NT2/D1 (cell line): ENCODE data around the gene TEX14.

Experiments used
- DNase-seq: peaks from one replicate; pipeline ENCODE4 v3.0.0-alpha.2; 2011; ENCODE audit warnings: low read depth, low spot score
- H3K27me3 ChIP-seq: 2 replicates; pipeline ENCODE4 v1.6.0; 2011; ENCODE audit warnings: mild to moderate bottlenecking; ENCODE audit not compliant: insufficient read length, insufficient read depth
- H3K36me3 ChIP-seq: 2 replicates; pipeline ENCODE4 v1.6.1; 2011; ENCODE audit warnings: mild to moderate bottlenecking, low read length, mixed read lengths; ENCODE audit not compliant: insufficient read depth, insufficient read length
- H3K4me1 ChIP-seq: 2 replicates; pipeline ENCODE4 v1.5.1; 2011; ENCODE audit not compliant: insufficient read depth, insufficient read length
- H3K4me3 ChIP-seq: 2 replicates; pipeline ENCODE4 v1.5.1; 2011; ENCODE audit warnings: low read depth; ENCODE audit not compliant: insufficient read length
- H3K9ac ChIP-seq: 2 replicates; pipeline ENCODE4 v1.6.0; 2011; ENCODE audit warnings: low read depth; ENCODE audit not compliant: insufficient read length
- H3K9me3 ChIP-seq: 2 replicates; pipeline ENCODE4 v1.5.1; 2011; ENCODE audit warnings: mild to moderate bottlenecking, low read length; ENCODE audit not compliant: insufficient read depth
- SUZ12 ChIP-seq: IDR thresholded peaks from 2 replicates; pipeline ENCODE4 v1.6.1; 2011; ENCODE audit not compliant: insufficient read length, insufficient read depth; ENCODE audit errors: extremely low read depth
- YY1 ChIP-seq: IDR thresholded peaks from 2 replicates; pipeline ENCODE4 v1.6.1; 2011; ENCODE audit not compliant: insufficient read length, insufficient read depth
- ZNF274 ChIP-seq: IDR thresholded peaks from 2 replicates; pipeline ENCODE4 v1.6.1; 2011; ENCODE audit warnings: mild to moderate bottlenecking, low read depth, low read length

Gene TEX14

GRCh38 chr17:58576679-58577367 is 115.0 kb downstream of the TEX14 start:
- TF ChIP-seq ZNF274 (no peak), YY1 (no peak), SUZ12 (no peak)
- H3K4me3 ChIP-seq, result no peak overlapping the region
- H3K36me3 ChIP-seq, result no peaks in the 10 kb centered on the region
- H3K27me3 ChIP-seq, result no peaks in the 10 kb centered on the region
- DNase-seq, result no peak
- no peak overlapping the region for H3K9ac ChIP-seq
- no peaks in the 10 kb centered on the region for H3K4me1 ChIP-seq
- no peaks in the 10 kb centered on the region for H3K9me3 ChIP-seq

DNA sequence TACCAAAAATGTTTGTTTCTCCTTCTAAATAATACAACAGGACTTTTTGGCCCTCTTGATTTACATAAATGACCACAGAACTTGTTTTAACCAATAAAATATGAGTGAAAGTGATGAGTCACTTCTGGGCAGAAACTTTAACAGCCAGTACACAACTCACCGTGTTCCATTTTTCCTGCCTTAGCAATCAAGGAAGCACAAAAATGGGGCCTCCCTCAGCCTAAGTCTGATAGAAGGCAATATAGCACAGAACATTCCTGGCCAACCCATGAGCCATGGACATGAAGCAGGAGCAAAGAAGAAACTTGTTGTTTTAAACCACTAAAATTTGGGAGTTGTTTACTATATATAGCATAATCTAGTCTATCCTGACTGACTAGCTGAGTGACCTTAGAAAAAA is 116.3 kb downstream of the TEX14 start:
- TF ChIP-seq YY1, result no peak
- TF ChIP-seq SUZ12, result no peak
- TF ChIP-seq ZNF274, result no peak
- Histone ChIP-seq H3K27me3 (no peaks in the 10 kb centered on the region), H3K36me3 (no peaks in the 10 kb centered on the region), H3K9me3 (no peaks in the 10 kb centered on the region), H3K4me3 (no peak overlapping the region), H3K9ac (no peak overlapping the region), H3K4me1 (no peaks in the 10 kb centered on the region)
- DNase-seq, result no peak

GRCh38 chr17:58574025-58574424 is 117.8 kb downstream of the TEX14 start:
- Histone ChIP-seq H3K36me3 (no peaks in the 10 kb centered on the region), H3K27me3 (no peaks in the 10 kb centered on the region), H3K9ac (no peak overlapping the region), H3K4me1 (no peaks in the 10 kb centered on the region), H3K4me3 (no peak overlapping the region), H3K9me3 (no peaks in the 10 kb centered on the region)
- DNase-seq, result no peak
- no peak for TF ChIP-seq YY1
- TF ChIP-seq ZNF274, result no peak
- no peak for TF ChIP-seq SUZ12

DNA sequence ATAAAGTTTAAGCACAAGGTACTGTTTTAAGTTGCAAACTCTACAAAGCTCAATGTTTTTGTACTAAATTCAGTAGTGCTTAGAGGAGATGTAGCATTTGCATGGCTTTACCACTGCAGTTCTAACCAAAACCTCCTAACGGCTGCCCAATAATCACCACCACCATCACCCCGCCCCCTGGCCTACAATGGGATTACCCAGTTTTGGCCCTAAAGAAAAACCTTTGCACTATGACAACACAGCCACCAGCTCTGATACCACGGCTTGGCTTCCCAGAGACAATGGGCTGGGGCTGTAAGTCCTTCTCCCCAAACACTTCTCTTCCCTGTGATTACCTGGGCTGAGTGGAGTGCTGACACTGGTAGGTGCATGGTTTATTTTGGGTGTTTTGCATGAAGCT is 119.0 kb downstream of the TEX14 start:
- Histone ChIP-seq H3K4me3 (no peak overlapping the region), H3K36me3 (no peaks in the 10 kb centered on the region), H3K9me3 (no peaks in the 10 kb centered on the region), H3K27me3 (no peaks in the 10 kb centered on the region), H3K9ac (no peak overlapping the region), H3K4me1 (peaks cover 3% of the 10 kb centered on the region)
- DNase-seq, result no peak
- TF ChIP-seq YY1, result no peak
- TF ChIP-seq ZNF274, result no peak
- TF ChIP-seq SUZ12, result no peak

DNA sequence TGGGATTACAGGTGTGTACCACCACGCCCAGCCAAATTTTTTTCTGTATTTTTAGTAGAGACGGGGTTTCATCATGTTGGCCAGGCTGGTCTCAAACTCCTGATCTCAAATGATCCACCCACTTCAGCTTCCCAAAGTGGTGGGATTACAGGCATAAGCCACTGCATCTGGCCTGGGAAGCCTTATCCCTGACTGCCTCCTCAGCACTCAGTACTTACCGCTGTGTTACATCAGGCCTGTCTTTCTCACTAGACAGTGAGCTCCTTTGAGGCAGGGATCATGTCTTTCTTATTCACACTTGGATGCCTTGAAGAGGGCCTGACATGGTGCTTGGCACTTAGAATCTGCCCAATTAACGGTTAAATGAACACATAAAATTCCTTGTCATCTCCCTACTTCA is 121.1 kb downstream of the TEX14 start:
- H3K4me1 ChIP-seq, result peaks cover 5% of the 10 kb centered on the region

GRCh38 chr17:58569196-58569595 is 122.6 kb downstream of the TEX14 start:
- DNase-seq, result no peak
- no peaks in the 10 kb centered on the region for H3K27me3 ChIP-seq
- TF ChIP-seq YY1 (no peak), ZNF274 (no peak), SUZ12 (no peak)
- peaks cover 5% of the 10 kb centered on the region for H3K4me1 ChIP-seq
- H3K36me3 ChIP-seq, result no peaks in the 10 kb centered on the region
- H3K4me3 ChIP-seq, result no peak overlapping the region
- no peaks in the 10 kb centered on the region for H3K9me3 ChIP-seq
- H3K9ac ChIP-seq, result no peak overlapping the region

More for the DNA sequence above, 121.1 kb downstream of the TEX14 start:
- no peak for DNase-seq
- H3K9ac ChIP-seq, result no peak overlapping the region
- no peaks in the 10 kb centered on the region for H3K27me3 ChIP-seq
- H3K36me3 ChIP-seq, result no peaks in the 10 kb centered on the region
- TF ChIP-seq YY1, result no peak
- TF ChIP-seq SUZ12, result no peak
- TF ChIP-seq ZNF274, result no peak
- H3K9me3 ChIP-seq, result no peaks in the 10 kb centered on the region
- no peak overlapping the region for H3K4me3 ChIP-seq

GRCh38 chr17:58568044-58568799 is 123.6 kb downstream of the TEX14 start:
- Histone ChIP-seq H3K9me3 (no peaks in the 10 kb centered on the region), H3K4me3 (no peak overlapping the region), H3K27me3 (no peaks in the 10 kb centered on the region), H3K36me3 (no peaks in the 10 kb centered on the region), H3K4me1 (peaks cover 5% of the 10 kb centered on the region), H3K9ac (no peak overlapping the region)
- TF ChIP-seq YY1 (no peak), SUZ12 (no peak), ZNF274 (no peak)
- no peak for DNase-seq
